ENCODE results near the gene SOWAHB. TPM values are rescaled to one million over a fixed set of nuclear protein-coding genes. Genes with fewer than 3 reads are reported as not detected.

The SOWAHB gene
- total RNA-seq, 2 experiments from 2014 or later = not detected

GRCh38 chr4:76867377-76867776 lies 30.6 kb downstream of the SOWAHB start:
- Mint-ChIP-seq H3K36me3 (ENCODE audit: low read depth) (no peaks in the 10 kb centered on the region), H3K4me1 (ENCODE audit: low read depth) (no peaks in the 10 kb centered on the region), H3K4me3 (no peak overlapping the region), H3K9me3 (ENCODE audit: insufficient read depth) (no peaks in the 10 kb centered on the region), H3K27me3 (ENCODE audit: low read depth) (peaks cover 3% of the 10 kb centered on the region), H3K27ac (no peak overlapping the region)
- ATAC-seq = no peak
- ChIA-PET CTCF (no interaction called here), POLR2A (no interaction called here)
- no peak for DNase-seq

- ChIA-PET POLR2A (no interaction called here), CTCF (no interaction called here)
- DNase-seq = no peak
- H3K4me3 Mint-ChIP-seq = no peak overlapping the region
- no peak for ATAC-seq
- peaks cover 3% of the 10 kb centered on the region for H3K27me3 Mint-ChIP-seq (ENCODE audit: low read depth)
- H3K9me3 Mint-ChIP-seq (ENCODE audit: insufficient read depth) = no peaks in the 10 kb centered on the region
- no peak overlapping the region for H3K27ac Mint-ChIP-seq
- no peaks in the 10 kb centered on the region for H3K4me1 Mint-ChIP-seq (ENCODE audit: low read depth)
- H3K36me3 Mint-ChIP-seq (ENCODE audit: low read depth) = no peaks in the 10 kb centered on the region
Measured at GRCh38 chr4:76866641-76867040, 31.3 kb downstream of the SOWAHB start.

GRCh38 chr4:76858319-76858718 lies 39.6 kb downstream of the SOWAHB start:
- peaks cover 2% of the 10 kb centered on the region for H3K27me3 Mint-ChIP-seq (ENCODE audit: low read depth)
- H3K4me3 Mint-ChIP-seq = no peak overlapping the region
- DNase-seq (no peak), ATAC-seq (no peak)
- H3K4me1 Mint-ChIP-seq (ENCODE audit: low read depth) = no peaks in the 10 kb centered on the region
- H3K36me3 Mint-ChIP-seq (ENCODE audit: low read depth) = no peaks in the 10 kb centered on the region
- ChIA-PET CTCF (no interaction called here), POLR2A (no interaction called here)
- no peak overlapping the region for H3K27ac Mint-ChIP-seq
- no peaks in the 10 kb centered on the region for H3K9me3 Mint-ChIP-seq (ENCODE audit: insufficient read depth)

GRCh38 chr4:76857074-76857409 lies 40.9 kb downstream of the SOWAHB start:
- ChIA-PET POLR2A (no interaction called here), CTCF (no interaction called here)
- H3K4me3 Mint-ChIP-seq = no peak overlapping the region
- H3K36me3 Mint-ChIP-seq (ENCODE audit: low read depth) = no peaks in the 10 kb centered on the region
- DNase-seq (no peak), ATAC-seq (no peak)
- H3K4me1 Mint-ChIP-seq (ENCODE audit: low read depth) = no peaks in the 10 kb centered on the region
- H3K27ac Mint-ChIP-seq = no peak overlapping the region
- no peaks in the 10 kb centered on the region for H3K9me3 Mint-ChIP-seq (ENCODE audit: insufficient read depth)
- peaks cover 2% of the 10 kb centered on the region for H3K27me3 Mint-ChIP-seq (ENCODE audit: low read depth)

GRCh38 chr4:76856243-76857073 lies 41.5 kb downstream of the SOWAHB start:
- no peak overlapping the region for H3K4me3 Mint-ChIP-seq
- no peak overlapping the region for H3K27ac Mint-ChIP-seq
- ChIA-PET POLR2A (no interaction called here), CTCF (no interaction called here)
- H3K4me1 Mint-ChIP-seq (ENCODE audit: low read depth) = no peaks in the 10 kb centered on the region
- H3K27me3 Mint-ChIP-seq (ENCODE audit: low read depth) = peaks cover 2% of the 10 kb centered on the region
- no peaks in the 10 kb centered on the region for H3K36me3 Mint-ChIP-seq (ENCODE audit: low read depth)
- DNase-seq (no peak), ATAC-seq (no peak)
- H3K9me3 Mint-ChIP-seq (ENCODE audit: insufficient read depth) = no peaks in the 10 kb centered on the region

GRCh38 chr4:76854858-76855257 lies 43.1 kb downstream of the SOWAHB start:
- no peak for ATAC-seq
- Mint-ChIP-seq H3K36me3 (ENCODE audit: low read depth) (no peaks in the 10 kb centered on the region), H3K27ac (no peak overlapping the region), H3K4me1 (ENCODE audit: low read depth) (no peaks in the 10 kb centered on the region), H3K4me3 (no peak overlapping the region), H3K27me3 (ENCODE audit: low read depth) (peaks cover 2% of the 10 kb centered on the region), H3K9me3 (ENCODE audit: insufficient read depth) (no peaks in the 10 kb centered on the region)
- DNase-seq = no peak
- CTCF ChIA-PET = no interaction called here
- POLR2A ChIA-PET = no interaction called here

- no peaks in the 10 kb centered on the region for H3K4me1 Mint-ChIP-seq (ENCODE audit: low read depth)
- no peaks in the 10 kb centered on the region for H3K9me3 Mint-ChIP-seq (ENCODE audit: insufficient read depth)
- POLR2A ChIA-PET = no interaction called here
- no peaks in the 10 kb centered on the region for H3K36me3 Mint-ChIP-seq (ENCODE audit: low read depth)
- peaks cover 4% of the 10 kb centered on the region for H3K27me3 Mint-ChIP-seq (ENCODE audit: low read depth)
- no peak overlapping the region for H3K4me3 Mint-ChIP-seq
- DNase-seq (no peak), ATAC-seq (no peak)
- CTCF ChIA-PET = no interaction called here
- H3K27ac Mint-ChIP-seq = no peak overlapping the region
Measured at GRCh38 chr4:76851375-76851774, 46.6 kb downstream of the SOWAHB start.

GRCh38 chr4:76850010-76850441 lies 47.9 kb downstream of the SOWAHB start:
- CTCF ChIA-PET = no interaction called here

More at GRCh38 chr4:76850010-76850441, 47.9 kb downstream of the SOWAHB start:
- Mint-ChIP-seq H3K36me3 (ENCODE audit: low read depth) (no peaks in the 10 kb centered on the region), H3K4me1 (ENCODE audit: low read depth) (no peaks in the 10 kb centered on the region), H3K4me3 (no peak overlapping the region), H3K27me3 (ENCODE audit: low read depth) (peaks cover 4% of the 10 kb centered on the region), H3K27ac (no peak overlapping the region), H3K9me3 (ENCODE audit: insufficient read depth) (no peaks in the 10 kb centered on the region)
- ATAC-seq = no peak
- POLR2A ChIA-PET = no interaction called here
- no peak for DNase-seq

Other genes starting within 250 kb of the SOWAHB start
- 10 to 100 TPM; 67.0 to 77.4 TPM for gene SEPTIN11, start 51.6 kb upstream of the SOWAHB start, total RNA-seq
- gene CCNI, start 177.8 kb upstream of the SOWAHB start, total RNA-seq = 100 to 1,000 TPM; 203 to 216 TPM